Measurements from ENCODE around the gene CBFB. TPM values are rescaled to one million over a fixed set of nuclear protein-coding genes. Genes with fewer than 3 reads are reported as not detected.
A peak's percentile ranks its signal among the peaks of the same experiment; 100 is the strongest.

The CBFB gene
- total and polyA plus RNA-seq, 2 of the 13 experiments (the other 11 are each of a cell fraction or from before 2014, with no cell fraction given): 22.1 to 70.8 TPM

GRCh38 chr16:67150047-67150832, 121.3 kb downstream of the CBFB start (continued):
- TF ChIP-seq GPBP1L1 (CRISPR knock-in tag; IDR thresholded peaks at IDR 0.05) (no peak), ZFP62 (CRISPR knock-in tag; IDR thresholded peaks at IDR 0.05) (no peak), HES4 (CRISPR knock-in tag; IDR thresholded peaks at IDR 0.05; ENCODE audit: borderline replicate concordance) (no peak), ZNF317 (CRISPR knock-in tag; IDR thresholded peaks at IDR 0.05) (no peak), ELF4 (CRISPR knock-in tag; IDR thresholded peaks at IDR 0.05; ENCODE audit: borderline replicate concordance) (no peak), ZNF839 (CRISPR knock-in tag; IDR thresholded peaks at IDR 0.05; ENCODE audit: borderline replicate concordance) (no peak), ZNF737 (CRISPR knock-in tag; IDR thresholded peaks at IDR 0.05; ENCODE audit: borderline replicate concordance) (no peak), ETV6 (CRISPR knock-in tag; conservative IDR thresholded peaks at IDR 0.05) (no peak), ATF3 (CRISPR knock-in tag; IDR thresholded peaks at IDR 0.05) (0 out of 2 replicates have a peak, but pooled peaks have one; percentile 5), MTF1 (CRISPR knock-in tag; IDR thresholded peaks at IDR 0.05) (no peak; the same call in 1 of the 2 replicates), CENPT (CRISPR knock-in tag; IDR thresholded peaks at IDR 0.05; ENCODE audit: low read depth) (no peak), ZNF652 (CRISPR knock-in tag; IDR thresholded peaks at IDR 0.05; ENCODE audit: borderline replicate concordance, low read depth) (no peak), ZNF12 (CRISPR knock-in tag; IDR thresholded peaks at IDR 0.05) (no peak), ZNF281 (CRISPR knock-in tag; IDR thresholded peaks at IDR 0.05; ENCODE audit: borderline replicate concordance) (peak; percentile 51; the same call in 1 of the 2 replicates), ZMYM3 (CRISPR knock-in tag; IDR thresholded peaks at IDR 0.05) (no peak), ZFP41 (CRISPR knock-in tag; IDR thresholded peaks at IDR 0.05; ENCODE audit: borderline replicate concordance) (no peak), CREB3 (CRISPR knock-in tag; IDR thresholded peaks at IDR 0.05) (no peak), BHLHE40 (IDR thresholded peaks at IDR 0.05; ENCODE audit: low read length) (no peak), ZNF207 (IDR thresholded peaks at IDR 0.05; ENCODE audit: borderline replicate concordance) (no peak), ZNF567 (CRISPR knock-in tag; IDR thresholded peaks at IDR 0.05; ENCODE audit: borderline replicate concordance) (no peak), PAF1 (CRISPR knock-in tag; IDR thresholded peaks at IDR 0.05) (peak; percentile 62; the same call in 1 of the 2 replicates), ZNF441 (CRISPR knock-in tag; IDR thresholded peaks at IDR 0.05; ENCODE audit: borderline replicate concordance) (no peak), AGO1 (IDR thresholded peaks at IDR 0.05; ENCODE audit: low read depth, low read length, poor library complexity, severe bottlenecking) (peak; percentile 98), ZBTB21 (CRISPR knock-in tag; IDR thresholded peaks at IDR 0.05) (no peak), ADNP (CRISPR knock-in tag; IDR thresholded peaks at IDR 0.05) (no peak), ZNF260 (CRISPR knock-in tag; IDR thresholded peaks at IDR 0.05; ENCODE audit: borderline replicate concordance, low read depth) (no peak)
